Stimulated activated CD4-positive, alpha-beta T cell treated with anti-CD3 and anti-CD28 coated beads, Interleukin-4, amount 100 ng/mL, for 48 hours (primary cell): ENCODE results near the gene GPR141.
"Not testable (repeated sequence)": the region's sequence is repeated elsewhere in the genome, so short reads cannot be mapped to it uniquely, and the experiment has no call there.

Experiments used
- DNase-seq, 2 donors: peaks; one replicate each; pipeline ENCODE4 v3.0.0-alpha.2; 2020; ENCODE audit warnings: low read depth in 2 of 2

The GPR141 gene

DNA sequence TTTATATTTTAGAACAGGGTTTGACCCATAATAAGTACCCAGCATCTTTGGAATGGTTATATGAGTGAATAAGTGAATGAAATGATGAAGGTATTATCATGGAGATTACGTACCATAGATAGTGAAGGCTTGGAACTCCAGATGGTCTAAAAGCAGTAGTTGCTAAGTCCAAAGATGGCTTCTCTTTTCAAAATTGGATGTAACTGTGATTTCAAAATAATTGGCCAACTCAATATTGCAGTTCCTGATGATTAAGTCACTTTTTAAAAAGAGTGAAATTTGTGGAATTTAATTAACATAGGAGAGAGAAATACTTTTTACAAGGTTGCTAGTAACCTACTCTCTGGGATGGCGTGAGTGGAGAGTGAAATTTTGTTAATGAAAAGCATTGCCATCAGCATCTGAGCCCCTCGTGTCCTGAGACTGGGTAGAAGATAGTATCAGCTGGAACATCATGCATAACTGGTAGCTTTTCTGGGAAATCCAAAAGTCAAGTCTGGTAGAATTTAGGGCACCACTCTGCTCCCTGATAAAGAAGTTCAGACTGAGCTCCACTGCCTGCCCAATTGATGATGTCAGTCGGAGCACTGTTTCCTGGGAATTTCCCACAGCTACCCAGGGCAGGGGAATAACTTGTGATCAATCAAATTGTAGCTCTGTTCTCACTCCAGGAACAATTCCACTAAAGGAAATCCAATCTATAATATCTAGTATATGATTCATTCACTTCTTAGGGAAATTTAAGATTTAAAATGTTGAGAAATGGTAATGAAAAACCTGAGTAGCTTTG lies 3.2 kb downstream of the GPR141 start:
- DNase-seq = no peak

DNA sequence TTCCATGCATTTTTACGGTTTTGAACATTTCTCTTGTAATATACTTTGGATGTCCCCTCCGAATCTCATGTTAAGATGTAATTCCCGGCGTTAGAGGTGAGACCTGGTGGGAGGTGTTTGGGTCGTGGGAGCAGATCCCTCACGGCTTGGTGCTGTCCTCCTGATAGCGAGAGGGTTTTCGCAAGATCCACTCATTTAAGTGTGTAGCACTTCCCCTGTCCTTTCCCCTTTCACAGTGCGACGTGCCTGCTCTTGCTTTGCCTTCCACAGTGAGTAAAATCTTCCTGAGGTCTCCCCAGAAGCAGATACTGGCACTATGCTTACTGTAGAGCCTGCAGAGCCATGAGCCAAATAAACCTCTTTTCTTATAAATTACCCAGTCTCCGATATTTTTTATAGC lies 6.6 kb downstream of the GPR141 start:
- no peak for DNase-seq

DNA sequence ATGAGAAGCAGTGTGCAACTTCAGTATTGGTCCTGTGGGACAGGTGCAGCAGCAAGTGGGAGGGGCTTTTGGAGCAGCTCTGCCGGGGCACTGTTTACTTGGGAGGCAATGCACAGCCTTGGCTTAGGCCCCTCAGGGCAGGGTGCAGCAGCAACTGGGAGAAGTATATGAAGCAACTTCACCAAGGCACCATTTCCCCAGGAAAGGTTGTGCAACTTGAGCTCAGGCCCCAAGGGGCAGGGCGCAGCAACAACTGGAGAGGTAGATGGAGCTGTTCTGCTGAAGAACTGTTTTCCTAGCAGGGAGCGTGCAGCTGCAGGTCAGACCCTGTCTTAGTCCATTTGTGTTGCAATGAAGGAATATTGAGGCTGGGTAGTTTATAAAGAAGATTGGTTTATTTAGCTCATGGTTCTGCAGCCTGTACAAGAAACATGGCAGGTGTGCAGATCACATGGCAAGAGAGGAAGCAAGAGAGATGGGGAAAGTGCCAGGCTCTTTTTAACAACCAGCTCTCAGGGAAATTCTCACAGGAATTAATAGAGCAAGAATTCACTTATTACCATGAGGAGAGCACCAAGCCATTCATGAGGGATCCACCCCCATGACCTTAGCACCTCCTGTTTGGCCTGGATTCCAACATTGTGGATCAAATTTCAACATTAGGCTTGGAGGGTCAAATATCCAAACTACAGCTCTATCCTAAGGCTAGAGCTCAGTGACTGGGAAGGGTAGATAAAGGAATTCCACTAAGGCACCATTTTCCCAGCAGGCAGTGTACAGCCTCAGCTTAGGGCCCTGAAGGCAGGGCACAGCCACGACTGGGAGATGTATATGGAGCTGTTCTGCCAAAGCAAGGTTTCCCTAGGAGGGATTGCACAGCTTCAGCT lies 10.9 kb downstream of the GPR141 start:
- no peak for DNase-seq

DNA sequence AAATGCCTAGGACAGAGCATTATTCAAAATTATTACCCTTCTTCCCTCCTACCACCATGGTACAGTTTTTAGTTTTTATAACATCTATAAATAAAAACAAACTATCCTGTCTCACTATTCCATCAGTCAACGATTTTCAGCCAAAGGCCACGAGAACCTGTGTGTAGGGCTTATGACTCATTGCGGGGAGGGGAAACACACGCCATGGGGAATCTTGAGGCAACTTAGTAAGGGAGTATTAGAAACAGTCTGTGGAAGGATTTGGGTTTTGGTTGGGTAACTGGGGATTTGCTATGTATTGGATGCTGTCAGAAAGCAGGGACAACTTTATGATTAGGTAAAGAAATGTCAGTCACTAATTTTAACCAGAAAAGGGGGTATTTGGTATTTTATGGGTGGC lies 14.7 kb downstream of the GPR141 start:
- DNase-seq = no peak

DNA sequence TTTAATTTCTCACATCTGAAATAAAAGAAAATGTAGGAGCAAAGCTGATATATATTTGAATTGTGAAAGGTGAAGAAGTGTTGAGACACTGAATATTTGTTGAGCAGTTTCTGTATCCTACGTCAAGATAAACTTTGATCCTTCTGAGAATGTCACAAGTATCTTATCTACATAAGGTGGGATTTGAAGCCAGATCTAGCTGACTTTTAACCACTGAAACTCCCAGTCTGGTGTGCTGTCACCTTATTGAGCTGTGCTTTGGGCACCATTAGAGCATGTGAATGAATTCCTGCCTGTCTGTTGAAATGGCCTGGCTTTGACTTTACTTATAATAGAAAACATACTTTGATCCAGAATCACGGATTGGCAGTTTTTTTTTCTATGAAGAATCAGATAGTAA lies 15.2 kb downstream of the GPR141 start:
- no peak for DNase-seq

DNA sequence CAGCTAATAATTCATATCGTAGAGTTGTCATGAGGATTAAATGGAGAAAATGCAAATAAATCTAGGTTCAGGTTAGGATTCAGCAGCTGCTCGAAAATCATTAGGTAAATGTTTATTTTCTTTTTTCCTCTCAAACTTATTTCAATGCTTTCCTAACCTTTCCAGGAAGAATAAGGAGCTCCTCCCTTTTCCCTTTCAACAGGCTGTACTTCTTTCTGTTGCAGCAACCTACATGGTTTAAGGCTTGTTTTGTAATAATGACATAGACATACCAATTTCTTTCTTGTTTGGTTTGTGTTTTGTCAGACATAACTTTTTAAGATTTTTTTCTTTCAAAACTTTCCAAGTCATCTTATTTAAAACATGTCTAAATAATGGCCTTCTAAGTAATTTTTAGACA lies 18.2 kb downstream of the GPR141 start:
- DNase-seq = no peak

DNA sequence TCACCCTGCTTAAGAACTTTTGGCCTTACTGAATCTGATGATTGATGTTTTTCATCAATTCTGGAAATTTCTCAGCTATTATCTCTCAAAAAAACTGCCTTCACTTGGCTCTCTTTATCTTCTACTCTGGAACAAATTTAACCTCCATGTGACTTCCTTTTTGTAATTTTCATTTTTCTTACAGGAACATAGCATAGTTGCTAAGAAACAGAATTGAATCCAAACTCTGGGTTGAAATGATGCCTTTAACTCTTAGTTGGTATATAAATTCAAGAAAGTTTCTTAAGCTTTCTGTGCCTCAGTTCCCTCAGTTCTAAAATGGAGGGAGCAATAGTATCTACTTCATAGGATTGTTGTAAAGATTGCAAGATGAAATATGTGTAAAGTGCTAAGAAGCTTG lies 19.8 kb downstream of the GPR141 start:
- no peak for DNase-seq

DNA sequence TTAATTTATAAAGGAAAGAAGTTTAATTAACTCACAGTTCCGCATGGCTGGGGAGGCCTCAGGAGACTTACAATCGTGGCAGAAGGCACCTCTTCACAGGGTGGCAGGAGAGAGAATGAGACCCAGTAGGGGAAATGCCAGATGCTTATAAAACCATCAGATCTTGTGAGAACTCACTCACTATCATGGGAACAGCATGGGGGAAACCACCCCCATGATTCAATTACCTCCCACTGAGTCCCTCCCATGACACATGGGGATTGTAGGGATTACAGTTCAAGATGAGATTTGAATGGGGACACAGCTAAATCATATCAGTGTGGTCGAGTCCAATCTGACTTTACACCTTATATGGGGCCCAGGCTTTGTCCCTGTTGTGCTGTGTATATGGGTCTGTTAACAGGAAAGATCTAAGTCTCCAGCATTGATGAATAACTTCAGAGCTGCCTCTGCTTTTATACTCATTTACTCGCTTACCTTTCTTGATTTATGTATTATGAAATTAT lies 20.8 kb downstream of the GPR141 start:
- not testable (repeated sequence) for DNase-seq

DNA sequence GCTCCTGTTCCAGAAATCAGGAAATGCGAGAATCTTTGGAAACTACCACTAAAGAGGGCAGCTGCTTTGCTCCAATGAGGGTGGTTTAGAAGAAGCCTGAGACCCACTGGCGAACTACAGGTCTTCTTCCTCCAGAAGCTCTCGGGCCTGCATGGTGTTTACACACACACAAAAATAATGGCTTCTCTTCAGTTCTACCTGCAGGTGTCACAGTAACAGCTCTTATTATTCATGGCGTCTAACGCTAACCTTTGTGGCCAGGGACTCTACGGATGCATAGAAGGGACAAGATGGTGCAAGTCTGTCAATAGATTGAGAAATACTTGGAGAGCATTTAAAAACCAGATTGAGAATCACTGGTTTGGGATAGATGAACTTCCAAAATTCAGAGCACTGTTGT lies 22.4 kb downstream of the GPR141 start:
- no peak for DNase-seq

DNA sequence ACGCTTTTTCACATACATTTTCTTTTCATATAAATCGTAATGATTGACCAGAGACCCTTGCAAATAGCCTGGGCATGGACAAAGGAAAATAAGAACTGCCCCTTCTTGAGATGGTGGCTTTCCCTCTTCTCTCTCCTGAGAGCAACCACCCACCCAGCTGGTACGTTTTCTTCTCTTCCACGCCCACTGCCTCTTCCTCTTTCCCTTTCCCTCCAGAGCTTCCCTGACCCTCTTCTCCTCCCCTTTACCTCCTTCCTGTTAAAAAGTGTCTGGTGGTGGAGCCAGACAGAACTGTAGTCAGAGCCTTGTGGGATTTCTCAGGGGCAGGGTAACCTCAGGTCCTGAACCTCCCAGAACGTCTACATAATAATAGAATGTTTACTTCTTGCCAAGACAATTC lies 23.2 kb downstream of the GPR141 start:
- no peak for DNase-seq

DNA sequence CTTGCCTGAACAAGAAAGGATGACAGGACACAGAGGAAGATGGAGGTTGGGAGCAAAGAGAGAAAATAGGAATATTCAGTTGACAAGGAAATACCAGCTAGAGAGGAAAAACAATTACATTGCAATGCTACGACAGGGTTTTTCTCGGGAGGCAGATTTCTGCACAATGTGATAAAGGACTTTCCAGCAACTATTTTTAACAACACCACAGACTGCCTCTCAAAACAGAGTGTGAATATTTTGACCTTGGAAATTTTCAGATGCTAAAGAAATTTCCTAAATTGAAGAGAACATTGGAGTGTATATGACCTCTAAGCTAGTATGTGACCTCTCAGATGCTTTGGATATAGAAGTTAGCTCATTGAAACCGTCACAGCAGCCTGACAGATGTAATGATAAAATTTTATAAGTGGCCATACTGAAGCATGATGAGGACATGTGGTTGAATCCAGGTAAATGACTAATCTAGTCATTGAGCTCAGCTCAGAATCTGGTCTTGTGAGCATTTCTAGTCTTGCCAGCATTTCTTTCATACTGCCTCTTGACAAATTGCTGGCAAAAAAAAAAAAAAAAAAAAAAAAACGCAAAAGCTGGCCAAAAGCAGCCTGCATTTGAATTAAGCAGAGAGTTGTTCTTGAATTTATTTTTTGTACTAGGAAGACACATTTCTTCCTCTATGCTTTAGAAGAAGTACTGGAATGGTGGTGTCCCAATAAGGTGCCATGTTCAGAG lies 24.4 kb downstream of the GPR141 start:
- DNase-seq = no peak

DNA sequence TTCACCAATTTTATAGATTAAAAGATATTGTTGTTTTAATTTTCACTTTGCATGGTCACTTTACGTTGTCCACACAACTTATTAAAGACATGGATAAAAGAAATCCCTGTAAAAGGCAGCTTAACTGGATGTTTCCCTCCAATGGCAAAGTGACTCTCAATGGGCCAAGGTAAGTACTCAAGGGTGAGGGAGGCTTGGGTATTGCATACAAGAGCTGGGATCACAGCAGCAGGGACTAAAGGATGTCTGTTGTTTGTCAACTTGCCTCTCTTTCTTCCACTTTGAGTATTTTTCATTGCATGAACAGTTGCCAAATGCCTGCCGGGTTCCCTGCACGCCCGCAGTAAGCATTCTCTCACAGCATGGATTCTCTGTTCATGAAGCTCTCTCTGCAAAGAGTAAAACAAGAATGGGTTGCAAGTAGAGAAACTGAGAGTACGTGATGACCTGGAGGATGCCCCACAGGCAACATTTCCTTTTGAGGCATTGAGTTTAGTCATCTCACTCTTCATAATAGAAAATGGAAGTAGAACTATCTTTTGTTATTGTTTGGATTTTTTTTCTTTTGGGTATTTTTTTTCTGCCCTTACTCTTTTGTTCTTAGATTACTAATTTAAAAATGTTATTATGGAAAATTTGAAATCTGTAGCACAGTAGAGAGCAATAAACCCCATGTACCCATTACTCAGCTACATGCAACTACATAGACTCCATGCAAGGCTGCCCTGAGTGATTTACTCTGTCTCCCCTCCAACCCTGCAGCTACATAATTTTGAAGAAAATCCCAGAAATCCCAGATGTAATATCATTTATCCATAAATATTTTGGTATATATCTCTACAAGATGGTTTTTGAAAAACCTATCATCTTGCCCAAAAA lies 26.3 kb downstream of the GPR141 start:
- DNase-seq = no peak

DNA sequence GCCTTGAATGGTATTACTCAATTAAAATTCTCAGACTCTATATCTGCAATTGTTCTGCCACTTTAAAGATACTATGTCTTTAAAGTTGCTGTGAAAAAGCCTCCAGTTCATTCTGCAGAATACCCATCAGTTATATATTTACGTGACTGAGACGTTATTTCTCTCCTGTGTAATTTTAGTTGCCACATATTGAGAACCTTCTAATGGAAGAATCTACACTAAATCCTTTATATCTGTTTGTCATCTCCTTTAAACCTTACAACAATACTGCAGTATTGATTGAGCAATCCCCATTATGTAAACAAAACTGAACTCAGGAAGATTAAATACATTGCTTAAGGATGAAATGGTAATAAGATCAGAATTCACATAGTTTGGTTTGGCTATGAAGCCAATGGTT lies 30.0 kb downstream of the GPR141 start:
- DNase-seq = no peak

DNA sequence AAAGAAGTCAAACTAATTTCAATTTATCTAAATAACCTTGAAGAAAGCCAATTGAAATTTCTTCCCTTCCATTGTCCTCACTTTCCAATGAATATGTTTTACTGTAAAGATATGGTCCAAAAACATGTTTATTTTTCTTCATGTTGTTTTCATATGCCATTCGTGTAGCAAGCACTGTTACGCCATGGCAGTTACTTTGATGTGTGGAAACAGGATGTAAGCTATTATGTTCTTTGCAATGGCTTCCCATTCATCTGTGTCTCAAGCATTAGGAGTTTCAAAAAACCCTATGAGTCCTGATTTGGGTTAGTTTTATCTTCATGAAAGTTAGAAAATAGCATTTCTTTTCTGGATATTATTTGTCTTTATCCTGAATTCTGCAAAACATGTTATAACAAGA lies 31.0 kb downstream of the GPR141 start:
- no peak for DNase-seq

DNA sequence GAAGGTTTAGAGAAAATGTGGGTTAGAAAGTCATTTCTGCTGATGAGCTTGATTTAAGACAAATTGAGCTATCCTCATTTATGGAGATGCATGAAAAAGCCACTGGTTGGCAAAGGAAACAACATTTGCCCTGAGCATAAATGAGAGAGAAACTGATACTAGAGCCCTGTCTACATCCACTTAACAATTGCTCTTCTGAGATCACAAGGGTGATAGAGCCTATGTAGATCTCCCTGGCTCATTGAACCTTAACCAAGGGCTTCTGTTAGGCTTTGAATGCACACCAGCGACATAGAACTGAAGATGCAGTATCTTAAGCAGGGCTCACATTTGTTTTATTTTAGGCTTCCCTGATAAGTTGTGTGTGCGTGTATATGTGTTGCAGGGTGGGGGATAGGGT lies 35.0 kb downstream of the GPR141 start:
- DNase-seq = no peak

DNA sequence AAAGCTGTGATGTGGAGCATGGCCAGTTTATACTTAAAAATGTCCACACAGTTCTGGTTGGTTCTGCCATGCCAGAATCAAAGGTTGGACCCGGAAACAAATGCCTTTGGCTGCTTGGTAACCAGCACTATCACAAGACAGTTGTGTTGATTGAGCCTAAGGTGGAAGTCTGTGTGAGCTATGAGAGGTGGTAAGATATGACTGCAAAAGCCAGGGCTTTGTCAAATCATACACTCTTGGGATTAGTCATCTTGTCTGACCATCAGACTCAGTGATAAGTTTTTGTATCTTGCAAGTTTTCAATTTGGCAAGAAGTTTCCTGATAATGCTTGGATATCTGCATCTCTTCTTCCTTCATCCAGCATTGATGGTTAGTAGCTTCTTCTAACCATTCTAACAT lies 35.5 kb downstream of the GPR141 start:
- no peak for DNase-seq

DNA sequence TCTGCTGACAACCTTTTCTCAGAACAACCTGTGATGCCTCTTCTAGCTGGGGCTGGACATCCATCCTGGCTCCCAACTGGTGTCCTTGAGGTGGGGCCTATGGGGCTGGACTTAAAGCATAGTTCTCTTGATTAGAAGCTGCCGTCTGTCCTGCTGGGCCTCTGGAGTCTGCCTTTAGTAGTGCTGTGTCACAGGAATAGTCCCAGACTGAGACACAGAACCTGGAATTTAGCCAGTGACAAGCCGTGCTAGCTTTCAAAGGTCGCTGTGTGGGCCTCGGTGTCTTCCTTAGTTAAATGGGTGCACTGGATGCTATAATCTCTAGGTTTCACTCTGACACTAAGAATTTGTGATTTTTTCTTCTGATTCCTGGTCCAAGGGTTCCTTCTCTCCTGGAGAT lies 41.2 kb downstream of the GPR141 start:
- no peak for DNase-seq

DNA sequence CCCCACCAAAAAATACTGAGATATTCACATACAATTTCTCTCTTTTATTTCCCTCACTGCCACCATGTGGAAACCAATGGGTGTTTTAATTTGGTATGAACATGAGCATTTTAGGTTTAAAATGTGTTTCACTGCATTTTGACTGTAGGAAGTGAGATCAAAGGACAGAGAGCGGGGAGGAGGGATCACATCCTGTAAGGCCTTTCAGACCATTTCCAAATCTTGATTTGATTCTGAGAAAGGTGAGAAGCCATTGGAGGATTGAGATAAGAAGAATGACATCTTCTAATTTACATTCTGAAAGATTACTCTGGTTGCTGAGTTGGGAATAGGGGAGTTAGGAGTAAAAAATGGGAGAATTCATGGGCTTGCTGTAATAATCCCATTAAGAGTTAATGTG lies 42.5 kb downstream of the GPR141 start:
- no peak for DNase-seq

DNA sequence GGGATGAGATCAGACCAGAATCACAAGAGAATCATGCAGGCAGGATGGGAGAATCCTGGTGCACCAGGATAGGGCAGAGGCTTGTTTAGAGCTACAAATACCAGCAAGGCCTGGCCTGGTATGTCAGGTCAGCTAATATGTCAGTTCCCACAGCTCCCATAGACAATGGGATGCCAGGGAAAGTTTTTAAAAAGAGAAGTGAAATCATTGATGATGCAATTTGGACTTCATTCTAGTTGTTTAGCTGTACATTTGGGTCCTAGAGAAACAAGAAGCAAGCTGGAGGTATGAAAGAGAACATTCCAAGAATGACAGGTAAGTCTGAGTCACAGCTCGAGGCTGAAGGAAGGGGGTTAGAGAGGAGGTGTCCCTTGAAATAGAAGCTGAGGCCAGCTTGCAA lies 45.2 kb downstream of the GPR141 start:
- no peak for DNase-seq

DNA sequence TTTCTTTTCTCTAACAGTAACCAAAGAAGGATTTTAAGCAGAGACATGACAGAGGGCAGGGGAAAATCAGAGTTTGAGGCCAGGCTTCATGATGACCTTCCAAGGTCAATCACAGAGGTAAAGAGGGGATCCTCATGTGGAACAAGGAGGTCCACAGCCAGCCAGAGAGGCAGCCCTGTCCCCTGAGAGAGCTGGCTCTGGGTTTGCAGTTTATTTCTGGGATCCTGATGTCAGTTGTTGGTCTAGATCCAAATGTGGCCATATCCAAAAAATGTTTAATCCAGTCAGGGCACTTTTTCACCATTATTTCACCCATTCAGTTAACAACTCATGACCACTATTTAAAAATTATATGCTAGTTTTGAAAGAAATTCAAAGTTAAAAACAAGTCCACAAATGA lies 45.6 kb downstream of the GPR141 start:
- DNase-seq = no peak

DNA sequence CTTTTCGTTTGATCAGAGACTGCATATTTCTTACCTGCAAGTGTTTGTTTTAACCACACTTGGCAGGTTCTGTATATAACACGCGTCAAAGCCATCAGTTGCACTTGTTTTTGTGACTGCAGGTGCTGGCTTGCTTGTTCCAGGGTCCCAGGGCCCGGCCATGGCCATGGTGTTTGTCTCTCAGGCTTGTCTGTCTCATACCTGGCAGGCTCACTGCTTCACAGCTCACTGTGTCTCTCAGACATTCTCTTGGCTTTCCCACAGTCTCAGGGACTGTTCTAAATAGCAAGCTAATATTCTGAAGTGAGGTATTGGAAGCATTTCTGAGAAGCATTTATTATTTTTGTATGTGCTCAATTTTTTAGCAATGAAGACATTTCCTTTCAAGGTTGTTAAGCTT lies 46.9 kb downstream of the GPR141 start:
- DNase-seq = no peak
